H1 (cell line): ENCODE data around the gene FAM131A. TPM values are rescaled to one million over a fixed set of nuclear protein-coding genes. Genes with fewer than 3 reads are reported as not detected.

ENCODE experiments used
- CTCF ChIA-PET: fragments of 300-600 bp; sonication (Branson Sonifier 250); formaldehyde crosslinking; loops from one replicate; lab custom pipeline; 2021; ENCODE audit not compliant: partially characterized antibody; lab: Charles Lee
- POLR2A ChIA-PET: fragments of 300-600 bp; sonication (Branson Sonifier 250); formaldehyde crosslinking; loops from one replicate; lab custom pipeline; 2021; ENCODE audit warnings: inconsistent platforms; ENCODE audit not compliant: partially characterized antibody; lab: Charles Lee
- DNase-seq, 2 experiments: peaks; one replicate each; pipeline versions ENCODE4 v3.0.0 to v3.0.0-alpha.2; 2010 to 2022; ENCODE audit warnings: low spot score in 2 of 2, low read depth in 1 of 2, mixed read lengths in 1 of 2
- FAIRE-seq: peaks from 2 replicates; lab custom pipeline; 2011; peaks lifted over from hg19 to GRCh38; lab: Jason Lieb, UNC
- H2AFZ ChIP-seq: 2 replicates; pipeline ENCODE4 v1.8.1; 2012; ENCODE audit warnings: low read length, inconsistent platforms
- H2AK5ac ChIP-seq: 2 replicates; pipeline ENCODE4 v1.6.1; 2013; ENCODE audit warnings: low read depth, low read length
- H2BK120ac ChIP-seq: replicated peaks from 2 replicates; pipeline ENCODE3; 2013; ENCODE audit warnings: low read depth, low read length, inconsistent platforms
- H2BK12ac ChIP-seq: 2 replicates; pipeline ENCODE4 v1.6.1; 2013; ENCODE audit warnings: low read depth, low read length
- H2BK15ac ChIP-seq: 2 replicates; pipeline ENCODE4 v1.6.1; 2013; ENCODE audit warnings: low read length
- H2BK20ac ChIP-seq: 2 replicates; pipeline ENCODE4 v1.6.1; 2013; ENCODE audit warnings: low read length
- H2BK5ac ChIP-seq: 2 replicates; pipeline ENCODE4 v1.6.1; 2013; ENCODE audit warnings: low read depth, low read length
- H3K14ac ChIP-seq: 2 replicates; pipeline ENCODE4 v1.6.1; 2013; ENCODE audit warnings: inconsistent platforms; ENCODE audit not compliant: insufficient read length
- H3K18ac ChIP-seq: 2 replicates; pipeline ENCODE4 v1.6.1; 2013; ENCODE audit warnings: low read length; ENCODE audit errors: extremely low read depth
- H3K23ac ChIP-seq: 2 replicates; pipeline ENCODE4 v1.6.1; 2013; ENCODE audit warnings: inconsistent platforms; ENCODE audit not compliant: insufficient read length
- H3K23me2 ChIP-seq: 2 replicates; pipeline ENCODE4 v1.6.1; 2013; ENCODE audit warnings: low read depth, low read length
- H3K27ac ChIP-seq: 2 replicates; pipeline ENCODE4 v1.6.1; 2011; ENCODE audit warnings: low read depth, low read length, inconsistent platforms
- H3K27me3 ChIP-seq, 4 experiments: replicated peaks in 1 of 4; 1 replicate in 1 of 4; 2 replicates in 3 of 4; pipeline versions ENCODE4 v1.6.1 to v1.8.1; 2011 to 2013; ENCODE audit warnings: low read length in 3 of 4, mild to moderate bottlenecking in 3 of 4, inconsistent platforms in 2 of 4, mixed read lengths in 2 of 4, moderate library complexity in 1 of 4; ENCODE audit not compliant: control insufficient read depth in 3 of 4, insufficient read depth in 3 of 4; ENCODE audit errors: extremely low read depth in 1 of 4
- H3K36me3 ChIP-seq, 4 experiments: 2 replicates each; pipeline versions ENCODE4 v1.6.1 to v1.8.1; 2011 to 2013; ENCODE audit warnings: mild to moderate bottlenecking in 4 of 4, low read length in 3 of 4, moderate library complexity in 2 of 4, control low read depth in 1 of 4, inconsistent platforms in 1 of 4; ENCODE audit not compliant: insufficient read depth in 4 of 4, control insufficient read depth in 2 of 4
- H3K4ac ChIP-seq: replicated peaks from 2 replicates; pipeline ENCODE3; 2013; ENCODE audit warnings: low read length, low read depth, mixed read lengths, inconsistent platforms; ENCODE audit not compliant: insufficient read length
- H3K4me1 ChIP-seq, 4 experiments: replicated peaks in 1 of 4; 1 replicate in 1 of 4; 2 replicates in 3 of 4; pipeline versions ENCODE4 v1.6.1 to v1.8.1; 2011 to 2013; ENCODE audit warnings: low read length in 3 of 4, inconsistent platforms in 2 of 4, mixed read lengths in 1 of 4; ENCODE audit not compliant: insufficient read depth in 4 of 4, control insufficient read depth in 3 of 4
- H3K4me2 ChIP-seq, 2 experiments: 2 replicates each; pipeline versions ENCODE4 v1.6.1 to v1.8.1; 2011 to 2013; ENCODE audit warnings: low read depth in 2 of 2, low read length in 2 of 2, control low read depth in 1 of 2, inconsistent platforms in 1 of 2, mild to moderate bottlenecking in 1 of 2; ENCODE audit not compliant: insufficient read depth in 1 of 2
- H3K4me3 ChIP-seq, 4 experiments: fragments of 200-600, 300-600 bp in 1 of 4; sonication (generic), shearing (Covaris generic), sonication (Bioruptor Twin) in 1 of 4; 2 replicates each; pipeline versions ENCODE4 v1.5.1 to v1.8.1; 2011 to 2016; ENCODE audit warnings: low read length in 4 of 4, low read depth in 3 of 4, control low read depth in 2 of 4, inconsistent platforms in 2 of 4, mild to moderate bottlenecking in 2 of 4, mixed read lengths in 1 of 4, moderate library complexity in 1 of 4; ENCODE audit not compliant: insufficient read depth in 2 of 4; ENCODE audit errors: extremely low read depth in 1 of 4
- H3K56ac ChIP-seq: replicated peaks from 2 replicates; pipeline ENCODE3; 2013; ENCODE audit warnings: low read depth, mild to moderate bottlenecking, mixed read lengths, low read length, inconsistent platforms; ENCODE audit not compliant: insufficient read length
- H3K79me1 ChIP-seq: 2 replicates; pipeline ENCODE4 v1.6.1; 2013; ENCODE audit warnings: low read depth, low read length, control low read depth
- H3K79me2 ChIP-seq, 2 experiments: 2 replicates each; pipeline versions ENCODE4 v1.6.1 to v1.8.1; 2012 to 2013; ENCODE audit warnings: low read length in 2 of 2, mild to moderate bottlenecking in 2 of 2, inconsistent platforms in 1 of 2; ENCODE audit not compliant: insufficient read depth in 2 of 2, control insufficient read depth in 1 of 2
- H3K9ac ChIP-seq, 4 experiments: replicated peaks in 1 of 4; 1 replicate in 1 of 4; 2 replicates in 3 of 4; pipeline versions ENCODE4 v1.6.1 to v1.8.1; 2011 to 2013; ENCODE audit warnings: low read depth in 3 of 4, low read length in 3 of 4, control low read depth in 2 of 4, mild to moderate bottlenecking in 2 of 4, moderate library complexity in 2 of 4, inconsistent platforms in 1 of 4; ENCODE audit errors: extremely low read depth in 1 of 4
- H3K9me3 ChIP-seq, 2 experiments: 2 replicates each; pipeline versions ENCODE4 v1.6.1 to v1.8.1; 2012 to 2013; ENCODE audit warnings: mild to moderate bottlenecking in 2 of 2, moderate library complexity in 2 of 2, control low read depth in 1 of 2, inconsistent platforms in 1 of 2, low read depth in 1 of 2, low read length in 1 of 2, mixed read lengths in 1 of 2; ENCODE audit not compliant: insufficient read depth in 2 of 2
- H4K20me1 ChIP-seq, 2 experiments: replicated peaks in 1 of 2; 2 replicates each; pipeline versions ENCODE3 to v1.8.1; 2011 to 2013; ENCODE audit warnings: inconsistent platforms in 2 of 2, low read length in 2 of 2, mild to moderate bottlenecking in 1 of 2; ENCODE audit not compliant: insufficient read depth in 2 of 2, control insufficient read depth in 1 of 2
- H4K5ac ChIP-seq: 2 replicates; pipeline ENCODE4 v1.6.1; 2013; ENCODE audit warnings: low read length, low read depth, mixed read lengths, inconsistent platforms; ENCODE audit not compliant: insufficient read length
- H4K8ac ChIP-seq: 2 replicates; pipeline ENCODE4 v1.8.0; 2013; ENCODE audit warnings: mild to moderate bottlenecking, moderate library complexity, low read length, inconsistent platforms; ENCODE audit not compliant: insufficient read depth; ENCODE audit errors: extremely low read depth
- H4K91ac ChIP-seq: replicated peaks from 2 replicates; pipeline ENCODE3; 2013; ENCODE audit warnings: low read length, mixed read lengths, inconsistent platforms; ENCODE audit not compliant: insufficient read length
- ATF3 ChIP-seq: IDR thresholded peaks from 2 replicates; pipeline ENCODE4 v1.6.1; 2011; ENCODE audit warnings: low read depth, mild to moderate bottlenecking, low read length; ENCODE audit not compliant: insufficient read depth
- BACH1 ChIP-seq: IDR thresholded peaks from 2 replicates; pipeline ENCODE4 v1.6.1; 2012; ENCODE audit warnings: low read length, improper control_type of control experiment
- E2F6 ChIP-seq: IDR thresholded peaks from 2 replicates; pipeline ENCODE4 v1.6.1; 2012; ENCODE audit warnings: inconsistent platforms
- EP300 ChIP-seq, 2 experiments: IDR thresholded peaks; 1 replicate in 1 of 2; 2 replicates in 1 of 2; pipeline ENCODE4 v1.6.1; 2011 to 2012; ENCODE audit warnings: low read depth in 2 of 2, low read length in 2 of 2, mild to moderate bottlenecking in 2 of 2, borderline replicate concordance in 1 of 2, inconsistent platforms in 1 of 2, moderate library complexity in 1 of 2
- HDAC6 ChIP-seq: IDR thresholded peaks from one replicate; pipeline ENCODE4 v1.7.1; 2012; ENCODE audit warnings: low read depth, mild to moderate bottlenecking, inconsistent platforms, low read length, moderate library complexity
- JUND ChIP-seq: IDR thresholded peaks from 2 replicates; pipeline ENCODE4 v1.6.1; 2011; ENCODE audit warnings: mild to moderate bottlenecking, improper control_type of control experiment, low read length
- PHF8 ChIP-seq: fragments of 200-600 bp; sonication (generic); conservative IDR thresholded peaks from 2 replicates; pipeline ENCODE4 v1.7.1; 2012; ENCODE audit warnings: low read depth, mild to moderate bottlenecking, inconsistent platforms, low read length, moderate library complexity
- SAP30 ChIP-seq: fragments of 300-600 bp; sonication (generic); IDR thresholded peaks from 2 replicates; pipeline ENCODE4 v1.7.1; 2012; ENCODE audit warnings: low read length, moderate library complexity, mild to moderate bottlenecking, inconsistent platforms; ENCODE audit not compliant: insufficient read depth, insufficient replicate concordance
- SIN3A ChIP-seq, 2 experiments: IDR thresholded peaks in 1 of 2; conservative IDR thresholded peaks in 1 of 2; 2 replicates each; pipeline ENCODE4 v1.6.1; 2011 to 2012; ENCODE audit warnings: low read length in 2 of 2, improper control_type of control experiment in 1 of 2, low read depth in 1 of 2, mild to moderate bottlenecking in 1 of 2
- SUZ12 ChIP-seq: fragments of 200-600 bp; sonication (generic); IDR thresholded peaks from 2 replicates; pipeline ENCODE4 v1.6.1; 2012; ENCODE audit warnings: mild to moderate bottlenecking, inconsistent platforms, low read length, moderate library complexity, mixed read lengths
- WGBS, 2 experiments: shearing (Covaris generic) in 1 of 2; methylation state at CpG; one replicate each; pipeline versions ENCODE4 v1.1.6 to v1.1.7; 2013 to 2015; ENCODE audit warnings: low lambda C conversion rate in 2 of 2, mixed read lengths in 2 of 2, inconsistent platforms in 1 of 2, low coverage in 1 of 2, missing lambda C conversion rate in 1 of 2; ENCODE audit not compliant: insufficient replicate concordance in 2 of 2, insufficient coverage in 1 of 2, insufficient read length in 1 of 2; ENCODE audit errors: extremely low coverage in 1 of 2, missing lambda C conversion rate in 1 of 2; 5-methylcytosine and 5-hydroxymethylcytosine counted together
- polyA plus RNA-seq, 7 experiments: library from polyadenylated mRNA; depleted of rRNA in 3 of 7; stranded (reverse) in 5 of 7; unstranded in 2 of 7; fragments of >200 nt in 5 of 7; fragments of 200-250 nt in 2 of 7; gene quantifications; 1 replicate in 5 of 7; 2 replicates in 1 of 7; 4 replicates in 1 of 7; pipeline versions ENCODE4 v1.2.1 to v1.2.3, GENCODE V29; 2011 to 2013; ENCODE audit warnings: missing spikeins in 2 of 7, mixed read lengths in 2 of 7
- total RNA-seq: library from RNA; stranded (reverse); fragmentation: NEBNext Ultra II Directional; extraction: Animal tissue kit (Norgen Biotek cat#: 25700); gene quantifications from 2 replicates; pipeline ENCODE4 v1.2.1, GENCODE V29; 2021

FAM131A gene
- total and polyA plus RNA-seq, 2 of the 8 experiments (the other 6 are each of a cell fraction or from before 2014, with no cell fraction given), result 16.0 to 21.9 TPM

GRCh38 chr3:184333700-184334099 lies 3.7 kb upstream of the FAM131A start:
- Histone ChIP-seq H3K18ac (no peak overlapping the region), H4K8ac (no peak overlapping the region; the same call in 1 of the 2 replicates), H2BK12ac (no peak overlapping the region), H3K23ac (no peak overlapping the region), H3K79me2 (0 out of 4 replicates have a peak, but pooled peaks cover 0 to 2% of the 10 kb centered on the region in 2 experiments), H3K4ac (no peak overlapping the region), H3K4me3 (no peak overlapping the region), H2BK5ac (no peak overlapping the region), H3K9ac (peak overlapping the region in 1 of 4 experiments; percentile 8; a peak in 2 of 7 replicates), H3K4me1 (peaks cover 0 to 22% (median 16%) of the 10 kb centered on the region in 4 experiments; a peak in 6 of 7 replicates), H3K4me2 (no peak overlapping the region), H3K36me3 (peaks cover 35 to 62% (median 54%) of the 10 kb centered on the region in 4 experiments), H3K27me3 (no peaks in the 10 kb centered on the region), H3K27ac (no peak overlapping the region), H3K9me3 (no peaks in the 10 kb centered on the region), H3K56ac (no peak overlapping the region), H2AK5ac (no peak overlapping the region), H2BK120ac (no peak overlapping the region), H2BK20ac (no peak overlapping the region), H3K79me1 (peaks cover 11% of the 10 kb centered on the region), H2AFZ (no peak overlapping the region), H4K5ac (no peak overlapping the region), H4K20me1 (peaks cover 15 to 31% of the 10 kb centered on the region in 2 experiments), H2BK15ac (no peak overlapping the region), H3K14ac (no peak overlapping the region), H3K23me2 (peaks cover 12% of the 10 kb centered on the region), H4K91ac (no peak overlapping the region)
- ChIA-PET CTCF (interaction anchor here (1.2 kb wide), 1 partner anchor 18 kb away, joined by 4 read pairs; no protein-coding TSS in a partner anchor), POLR2A (interaction anchor here (1.0 to 2.0 kb wide), 4 partner anchors 9 to 15 kb away, joined by 3 to 16 read pairs (median 9); no protein-coding TSS in a partner anchor)
- 82% methylated on average over 3 of the region's 3 CpGs; no CpG with 5 or more reads in 1 of the 2 experiments for WGBS, 2 experiments
- FAIRE-seq (no peak), DNase-seq (no peak)
- no peak for TF ChIP-seq JUND
- no peak for TF ChIP-seq BACH1
- no peak for TF ChIP-seq HDAC6
- no peak for TF ChIP-seq ATF3
- TF ChIP-seq E2F6, result no peak
- TF ChIP-seq PHF8, result no peak
- TF ChIP-seq EP300 (IDR thresholded peaks at IDR 0.05; ENCODE audit: borderline replicate concordance in 1 of 2, low read depth in 2 of 2, low read length in 2 of 2), result no peak
- no peak for TF ChIP-seq SAP30
- no peak for TF ChIP-seq SUZ12
- no peak for TF ChIP-seq SIN3A (conservative IDR thresholded peaks at IDR 0.05 in 1 of 2, IDR thresholded peaks at IDR 0.05 in 1 of 2; ENCODE audit: low read depth in 1 of 2, low read length in 2 of 2)
